HUES64 (cell line): ENCODE measurements around the gene TCTN3.
"Not testable (repeated sequence)": the region's sequence is repeated elsewhere in the genome, so short reads cannot be mapped to it uniquely, and the experiment has no call there.

Experiments
- H3K27ac ChIP-seq: 2 replicates; pipeline ENCODE4 v1.7.0; 2013; ENCODE audit warnings: low read depth, low read length, inconsistent platforms
- H3K27me3 ChIP-seq: 2 replicates; pipeline ENCODE4 v1.6.1; 2013; ENCODE audit warnings: mild to moderate bottlenecking, low read length; ENCODE audit not compliant: insufficient read depth
- H3K36me3 ChIP-seq: 2 replicates; pipeline ENCODE4 v1.6.1; 2013; ENCODE audit warnings: mild to moderate bottlenecking, low read length; ENCODE audit not compliant: insufficient read depth
- H3K4me1 ChIP-seq: 2 replicates; pipeline ENCODE4 v1.6.1; 2013; ENCODE audit warnings: mild to moderate bottlenecking, low read length, moderate library complexity; ENCODE audit not compliant: insufficient read depth
- H3K4me3 ChIP-seq: 2 replicates; pipeline ENCODE4 v1.5.1; 2013; ENCODE audit warnings: mild to moderate bottlenecking, low read length, moderate library complexity
- H3K9ac ChIP-seq: 2 replicates; pipeline ENCODE4 v1.6.1; 2013; ENCODE audit warnings: mild to moderate bottlenecking, low read depth, low read length
- H3K9me3 ChIP-seq: 2 replicates; pipeline ENCODE4 v1.6.1; 2013; ENCODE audit warnings: low read depth, low read length; ENCODE audit not compliant: insufficient read depth
- WGBS: fragments of 150-250, 120-280 bp; methylation state at CpG from one replicate; pipeline ENCODE4 v1.1.7; 2013; ENCODE audit warnings: missing lambda C conversion rate; 5-methylcytosine and 5-hydroxymethylcytosine counted together

The TCTN3 gene

GRCh38 chr10:95683966-95684365, 9.8 kb downstream of the TCTN3 start:
- Histone ChIP-seq H3K27ac (no peak overlapping the region), H3K4me1 (no peaks in the 10 kb centered on the region), H3K9ac (no peak overlapping the region), H3K27me3 (no peaks in the 10 kb centered on the region), H3K4me3 (no peak overlapping the region), H3K9me3 (no peaks in the 10 kb centered on the region), H3K36me3 (peaks cover 87% of the 10 kb centered on the region)

DNA sequence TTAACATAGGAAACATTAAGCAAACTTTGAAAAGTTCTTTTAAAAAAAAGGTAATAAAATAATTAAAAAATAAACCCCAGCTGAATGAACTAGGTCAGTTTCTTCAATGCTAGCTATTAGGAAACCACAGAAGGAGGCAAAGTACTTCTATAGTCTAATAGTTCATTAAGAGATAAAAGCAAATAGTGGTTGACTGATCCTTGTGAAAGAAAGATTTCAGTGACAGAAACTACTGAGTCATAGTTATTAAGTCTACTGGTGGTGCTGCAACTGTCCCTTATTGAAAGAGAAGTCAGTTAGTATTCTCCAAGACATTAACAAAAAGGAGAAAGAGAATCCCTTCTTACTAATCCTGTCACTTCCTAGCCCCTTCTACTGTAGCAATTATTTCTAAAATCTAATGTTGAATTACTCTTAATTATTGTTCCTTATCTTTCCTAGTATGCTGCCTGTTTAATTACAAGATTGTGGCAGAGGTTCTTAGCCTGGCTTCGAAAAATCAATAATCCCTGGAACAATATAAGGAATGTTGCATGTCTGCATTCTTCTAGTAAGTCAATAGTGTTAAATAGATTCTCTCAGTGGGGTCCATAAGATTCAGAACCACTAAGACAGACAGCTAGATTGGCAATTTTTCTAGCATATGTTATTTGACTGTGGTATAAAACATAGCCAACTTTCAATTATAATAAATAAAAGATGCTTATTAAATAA, 18.2 kb downstream of the TCTN3 start:
- Histone ChIP-seq H3K27ac (no peak overlapping the region), H3K4me3 (no peak overlapping the region), H3K4me1 (no peaks in the 10 kb centered on the region; the same call in 1 of the 2 replicates), H3K36me3 (peaks cover 77% of the 10 kb centered on the region), H3K9ac (no peak overlapping the region), H3K9me3 (no peaks in the 10 kb centered on the region), H3K27me3 (no peaks in the 10 kb centered on the region)
- WGBS: 90% methylated on average over 1 of the region's 1 CpG

DNA sequence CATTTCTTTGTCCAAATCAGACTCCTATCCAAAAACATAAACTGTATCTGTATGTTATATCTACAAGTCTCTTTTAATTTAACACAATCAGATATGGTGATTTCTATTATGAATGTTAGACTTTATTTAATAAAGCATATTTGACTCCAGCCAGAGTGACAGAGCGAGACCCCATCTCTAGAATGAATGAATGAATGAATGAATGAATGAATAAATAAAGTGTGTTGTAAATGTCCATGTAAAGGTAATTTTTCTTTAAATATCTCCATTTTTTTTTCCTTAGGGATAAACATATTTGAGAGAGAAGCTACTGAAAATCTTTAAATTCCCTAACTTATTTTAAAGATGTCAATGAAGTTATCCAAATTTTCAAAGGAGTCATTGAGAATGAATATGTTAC, 19.1 kb downstream of the TCTN3 start:
- H3K27ac ChIP-seq: no peak overlapping the region
- 100% methylated on average over 1 of the region's 1 CpG for WGBS
- peaks cover 68% of the 10 kb centered on the region for H3K36me3 ChIP-seq

DNA sequence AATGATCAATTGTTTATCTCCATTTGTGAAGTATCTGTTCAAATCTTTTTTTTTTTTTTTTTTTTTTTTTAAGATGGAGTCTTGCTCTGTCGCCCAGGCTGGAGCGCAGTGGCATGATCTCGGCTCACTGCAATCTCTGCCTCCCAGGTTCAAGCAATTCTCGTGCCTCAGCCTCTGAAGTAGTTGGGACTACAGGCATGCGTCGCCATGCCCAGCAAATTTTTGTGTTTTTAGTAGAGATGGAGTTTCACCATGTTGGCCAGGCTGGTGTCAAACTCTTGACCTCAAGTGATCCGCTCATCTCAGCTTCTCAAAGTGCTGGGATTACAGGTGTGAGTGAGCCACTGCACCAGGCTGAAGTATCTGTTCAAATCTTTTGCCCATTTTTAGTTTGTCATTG, 21.1 kb downstream of the TCTN3 start:
- H3K4me3 ChIP-seq, H3K9ac ChIP-seq, H3K27ac ChIP-seq, H3K4me1 ChIP-seq, H3K9me3 ChIP-seq, H3K27me3 ChIP-seq: not testable (repeated sequence)
- peaks cover 63% of the 10 kb centered on the region for H3K36me3 ChIP-seq
- WGBS: 95% methylated on average over 7 of the region's 7 CpGs

More for the DNA sequence above, 19.1 kb downstream of the TCTN3 start:
- Histone ChIP-seq H3K27me3 (no peaks in the 10 kb centered on the region), H3K4me1 (no peaks in the 10 kb centered on the region; the same call in 1 of the 2 replicates), H3K4me3 (no peak overlapping the region), H3K9me3 (no peaks in the 10 kb centered on the region), H3K9ac (no peak overlapping the region)

- Histone ChIP-seq H3K27ac (no peak overlapping the region), H3K4me3 (no peak overlapping the region), H3K9me3 (no peaks in the 10 kb centered on the region), H3K9ac (no peak overlapping the region), H3K4me1 (no peaks in the 10 kb centered on the region), H3K27me3 (no peaks in the 10 kb centered on the region), H3K36me3 (peaks cover 44% of the 10 kb centered on the region)
Observed at GRCh38 chr10:95664543-95664942, 29.2 kb downstream of the TCTN3 start.

DNA sequence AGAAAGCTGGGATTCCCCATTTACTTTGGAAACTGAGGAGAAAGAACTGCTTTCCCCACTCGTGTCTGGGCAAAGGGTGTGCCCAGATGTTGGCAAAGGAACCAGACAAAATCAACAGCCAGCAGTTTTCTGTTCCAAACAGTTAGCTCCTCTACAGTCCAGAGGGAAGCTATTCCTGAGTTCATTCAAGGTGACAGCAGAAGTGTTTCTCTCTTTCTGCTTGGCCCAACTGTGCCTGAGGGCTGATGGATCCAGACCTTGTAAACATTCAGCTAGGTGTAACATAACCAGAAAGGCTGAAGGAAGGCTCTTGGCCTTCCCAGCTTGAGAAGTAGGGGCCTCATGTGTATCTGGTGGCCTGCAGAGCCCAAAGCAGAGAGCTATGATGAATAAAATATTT, 30.2 kb downstream of the TCTN3 start:
- no peak overlapping the region for H3K9ac ChIP-seq
- no peak overlapping the region for H3K27ac ChIP-seq
- WGBS: 91% methylated on average over 1 of the region's 1 CpG
- H3K27me3 ChIP-seq: no peaks in the 10 kb centered on the region
- H3K36me3 ChIP-seq: peaks cover 34% of the 10 kb centered on the region
- no peaks in the 10 kb centered on the region for H3K9me3 ChIP-seq
- no peak overlapping the region for H3K4me3 ChIP-seq
- no peaks in the 10 kb centered on the region for H3K4me1 ChIP-seq

- no peak overlapping the region for H3K4me3 ChIP-seq
- H3K27ac ChIP-seq: no peak overlapping the region
- H3K9me3 ChIP-seq: no peaks in the 10 kb centered on the region
- no peak overlapping the region for H3K9ac ChIP-seq
- H3K36me3 ChIP-seq: peaks cover 26% of the 10 kb centered on the region
- WGBS: 81% methylated on average over 1 of the region's 1 CpG
- no peaks in the 10 kb centered on the region for H3K4me1 ChIP-seq
- no peaks in the 10 kb centered on the region for H3K27me3 ChIP-seq
Observed at GRCh38 chr10:95661818-95662217, 31.9 kb downstream of the TCTN3 start.

DNA sequence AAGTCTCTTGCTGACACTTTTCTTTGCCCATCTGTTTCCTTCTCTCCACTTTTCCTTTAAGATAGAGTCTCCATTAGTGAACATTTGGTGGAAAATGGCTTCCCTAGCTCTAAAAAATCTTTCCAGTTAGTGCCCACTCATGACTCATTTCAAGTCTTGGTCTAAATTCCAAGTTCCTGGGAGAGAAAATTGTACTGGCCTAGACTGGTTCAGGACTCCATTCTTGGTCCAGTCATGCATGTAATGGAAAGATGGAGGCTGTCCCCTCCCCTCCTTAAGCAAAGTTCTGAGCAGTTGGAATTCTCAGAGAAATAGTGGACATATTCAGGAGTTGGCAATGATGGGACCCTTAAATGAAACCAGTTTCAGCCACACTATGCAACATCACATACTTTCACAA, 33.4 kb downstream of the TCTN3 start:
- no peak overlapping the region for H3K4me3 ChIP-seq
- 0 out of 2 replicates have a peak, but pooled peaks cover under 1% of the 10 kb centered on the region for H3K4me1 ChIP-seq
- no peaks in the 10 kb centered on the region for H3K27me3 ChIP-seq
- H3K9me3 ChIP-seq: no peaks in the 10 kb centered on the region
- no peak overlapping the region for H3K9ac ChIP-seq
- no peak overlapping the region for H3K27ac ChIP-seq
- peaks cover 19% of the 10 kb centered on the region for H3K36me3 ChIP-seq

GRCh38 chr10:95657250-95657649, 36.5 kb downstream of the TCTN3 start:
- Histone ChIP-seq H3K36me3 (peaks cover 15% of the 10 kb centered on the region), H3K4me1 (peaks cover 8% of the 10 kb centered on the region), H3K27ac (no peak overlapping the region), H3K4me3 (peak overlapping the region; percentile 85), H3K27me3 (no peaks in the 10 kb centered on the region), H3K9me3 (no peaks in the 10 kb centered on the region), H3K9ac (no peak overlapping the region)
- WGBS: 55% methylated on average over 1 of the region's 1 CpG

DNA sequence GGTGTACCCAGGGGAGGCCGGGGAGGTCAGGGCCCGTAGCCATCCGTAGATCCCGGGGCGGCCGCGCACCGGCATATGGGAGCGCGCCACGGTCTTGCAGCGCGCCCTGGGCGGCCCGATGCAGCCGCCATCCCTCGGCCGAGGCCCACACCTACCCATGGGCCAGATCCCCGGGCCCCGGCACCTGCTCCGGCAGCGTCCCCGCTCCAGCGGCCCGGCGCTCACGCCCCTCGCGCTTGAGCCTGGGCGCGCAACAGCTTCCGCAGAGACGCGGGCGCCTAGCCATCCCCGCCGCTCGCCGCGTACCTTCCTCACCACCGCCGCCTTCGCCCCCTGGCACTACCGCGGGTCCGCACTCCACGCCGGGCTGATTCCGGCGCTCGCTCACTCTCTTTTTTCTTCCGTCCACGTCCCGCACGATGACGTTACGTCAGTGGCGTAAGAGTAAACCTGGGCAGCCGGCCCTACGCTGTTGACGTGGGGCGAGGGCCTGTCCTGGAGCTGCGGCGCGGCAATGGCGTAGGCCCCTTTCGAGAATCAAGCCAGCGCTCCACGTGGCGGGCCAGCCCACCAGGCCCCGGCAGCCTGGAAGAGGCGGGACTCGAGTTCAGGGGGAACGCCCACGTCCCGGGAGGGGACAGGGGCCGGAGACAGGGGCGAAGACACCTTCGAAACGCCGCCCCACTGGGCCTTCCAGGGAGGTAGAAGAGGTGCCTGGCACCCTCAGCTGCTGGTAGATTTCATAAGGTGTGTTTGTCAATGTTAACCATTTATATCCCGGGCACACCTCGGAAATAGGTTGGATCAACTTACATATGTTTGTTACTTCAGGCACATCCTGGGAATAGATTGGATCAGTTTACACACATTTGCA, 37.2 kb downstream of the TCTN3 start, which contains the start of gene ALDH18A1:
Gene ALDH18A1 (minus strand): TSS at position 421 of the 874 bp plus-strand sequence. CDS start 3,334 bp downstream, outside the sequence.
- Histone ChIP-seq H3K9ac (peak within 1 kb of the TSS; percentile 79), H3K4me1 (peaks cover 8% of the 10 kb centered on the region), H3K36me3 (peaks cover 23% of the 10 kb centered on the region), H3K4me3 (peak within 1 kb of the TSS; percentile 85), H3K9me3 (peaks cover 4% of the 10 kb centered on the region; the same call in 1 of the 2 replicates), H3K27ac (peak within 1 kb of the TSS; percentile 38; the same call in 1 of the 2 replicates), H3K27me3 (no peaks in the 10 kb centered on the region)
- under 1% methylated on average over 83 of the region's 83 CpGs for WGBS

GRCh38 chr10:95655571-95656290, 38.0 kb downstream of the TCTN3 start:
- Histone ChIP-seq H3K4me1 (peaks cover 8% of the 10 kb centered on the region), H3K4me3 (peak overlapping the region; percentile 85), H3K36me3 (peaks cover 31% of the 10 kb centered on the region), H3K27me3 (no peaks in the 10 kb centered on the region), H3K27ac (no peak overlapping the region), H3K9ac (peak overlapping the region; percentile 79), H3K9me3 (peaks cover 4% of the 10 kb centered on the region; the same call in 1 of the 2 replicates)
- WGBS: 9% methylated on average over 23 of the region's 23 CpGs
